MCF 10A (cell line): ENCODE measurements around the gene APOBEC3B. TPM values are rescaled to one million over a fixed set of nuclear protein-coding genes. Genes with fewer than 3 reads are reported as not detected.

Experiments
- BruUV-seq: library from RNA; stranded (reverse); fragments of 400-500 nt; replicated peaks from 2 replicates; lab custom pipeline; 2021; lab: Mats Ljungman, UMichigan
- CTCF ChIA-PET: fragments of 300-600 bp; sonication (Branson Sonifier 250); formaldehyde crosslinking; extraction: SDS; loops from one replicate; lab custom pipeline; 2021; ENCODE audit warnings: antibody characterized with exemption, inconsistent platforms; lab: Yijun Ruan, JAX
- POLR2A ChIA-PET: fragments of 300-600, 350-650 bp; sonication (Branson Sonifier 250); formaldehyde crosslinking; extraction: SDS; loops from one replicate; lab custom pipeline; 2020; ENCODE audit warnings: antibody characterized with exemption, inconsistent platforms; lab: Yijun Ruan, JAX
- DNase-seq: peaks from one replicate; pipeline ENCODE4 v3.0.0-alpha.2; 2018; ENCODE audit not compliant: unreplicated experiment
- H3K27ac Mint-ChIP-seq: one replicate; pipeline ENCODE4 v1.8.0; 2022; ENCODE audit warnings: mild to moderate bottlenecking, low read depth, mixed read lengths; ENCODE audit not compliant: unreplicated experiment
- H3K27me3 Mint-ChIP-seq: one replicate; pipeline ENCODE4 v1.8.0; 2022; ENCODE audit warnings: mixed read lengths; ENCODE audit not compliant: insufficient read depth, unreplicated experiment
- H3K36me3 Mint-ChIP-seq: one replicate; pipeline ENCODE4 v1.8.0; 2022; ENCODE audit warnings: mild to moderate bottlenecking, moderate library complexity, mixed read lengths; ENCODE audit not compliant: insufficient read depth, unreplicated experiment
- H3K4me1 Mint-ChIP-seq: one replicate; pipeline ENCODE4 v1.8.0; 2022; ENCODE audit warnings: mixed read lengths; ENCODE audit not compliant: insufficient read depth, unreplicated experiment
- H3K4me3 Mint-ChIP-seq: one replicate; pipeline ENCODE4 v1.8.0; 2022; ENCODE audit warnings: mild to moderate bottlenecking, moderate library complexity, mixed read lengths; ENCODE audit not compliant: unreplicated experiment
- H3K9me3 Mint-ChIP-seq: one replicate; pipeline ENCODE4 v1.8.0; 2022; ENCODE audit warnings: mixed read lengths; ENCODE audit not compliant: unreplicated experiment
- CTCF ChIP-seq: fragments of 200-600 bp; IDR thresholded peaks from one replicate; pipeline ENCODE4 v1.8.0; 2022; ENCODE audit warnings: antibody characterized with exemption, mild to moderate bottlenecking; ENCODE audit not compliant: unreplicated experiment
- intact Hi-C: fragments of 100-400 bp; cut with micrococcal nuclease; formaldehyde crosslinking; loops from 2 replicates; pipeline ENCODE4 v1.14.1; 2022
- total RNA-seq: library from RNA; stranded (reverse); gene quantifications from 2 replicates; pipeline ENCODE4 v1.2.3, GENCODE V29; 2022

APOBEC3B gene
- total RNA-seq, 1 experiment from 2014 or later, result 1.1 TPM

- POLR2A ChIA-PET, result no interaction called here
- CTCF ChIA-PET, result interaction anchor here (0.6 kb wide), 1 partner anchor 364 kb away, joined by 3 read pairs; no protein-coding TSS in a partner anchor
- Mint-ChIP-seq H3K4me3 (no peak overlapping the region), H3K27me3 (peaks cover 55% of the 10 kb centered on the region), H3K27ac (no peak overlapping the region), H3K4me1 (peaks cover 18% of the 10 kb centered on the region), H3K36me3 (no peaks in the 10 kb centered on the region), H3K9me3 (no peaks in the 10 kb centered on the region)
- BruUV-seq, result no TSS peak
- intact Hi-C loops, result no loop called here
- no peak for DNase-seq
- TF ChIP-seq CTCF, result no peak
These were observed 26.2 kb upstream of the APOBEC3B start for GRCh38 chr22:38955926-38956325.

- intact Hi-C loops, result no loop called here
- H3K27ac Mint-ChIP-seq, result no peak overlapping the region
- CTCF ChIA-PET, result no interaction called here
- H3K4me3 Mint-ChIP-seq, result no peak overlapping the region
- POLR2A ChIA-PET, result no interaction called here
- no peaks in the 10 kb centered on the region for H3K36me3 Mint-ChIP-seq
- DNase-seq, result no peak
- TF ChIP-seq CTCF, result no peak
- H3K4me1 Mint-ChIP-seq, result peaks cover 18% of the 10 kb centered on the region
- no peaks in the 10 kb centered on the region for H3K9me3 Mint-ChIP-seq
- peaks cover 53% of the 10 kb centered on the region for H3K27me3 Mint-ChIP-seq
- BruUV-seq, result no TSS peak
These were observed 25.6 kb upstream of the APOBEC3B start for GRCh38 chr22:38956551-38956950.

GRCh38 chr22:38957046-38957770 lies 24.9 kb upstream of the APOBEC3B start, which contains the start of gene APOBEC3A:
TSS of gene APOBEC3A (plus strand) at chr22:38957609. CDS start at chr22:38957692, 83 bp downstream.
- no peak within 1 kb of the TSS for H3K27ac Mint-ChIP-seq

More at GRCh38 chr22:38957046-38957770, 24.9 kb upstream of the APOBEC3B start, which contains the start of gene APOBEC3A:
- DNase-seq, result peak; percentile 16
- Mint-ChIP-seq H3K9me3 (no peaks in the 10 kb centered on the region), H3K36me3 (no peaks in the 10 kb centered on the region), H3K4me3 (no peak within 1 kb of the TSS), H3K4me1 (peaks cover 18% of the 10 kb centered on the region), H3K27me3 (peaks cover 47% of the 10 kb centered on the region)
- POLR2A ChIA-PET, result no interaction called here
- intact Hi-C loops, result no loop called here
- no peak for TF ChIP-seq CTCF
- BruUV-seq, result no TSS peak
- CTCF ChIA-PET, result no interaction called here
